Measurements from ENCODE around the gene ECHS1. TPM values are rescaled to one million over a fixed set of nuclear protein-coding genes. Genes with fewer than 3 reads are reported as not detected.
"Not testable (repeated sequence)": the region's sequence is repeated elsewhere in the genome, so short reads cannot be mapped to it uniquely, and the experiment has no call there.

ECHS1 gene
- total RNA-seq, 2 experiments from 2014 or later = 50.7 to 51.4 TPM

- ChIA-PET CTCF (no interaction called here), POLR2A (no interaction called here)
- Mint-ChIP-seq H3K4me1 (ENCODE audit: low read depth) (peaks cover 13% of the 10 kb centered on the region), H3K27me3 (peaks cover 30% of the 10 kb centered on the region), H3K27ac (no peak overlapping the region), H3K4me3 (peak overlapping the region; percentile 5), H3K36me3 (ENCODE audit: low read depth) (no peaks in the 10 kb centered on the region), H3K9me3 (no peaks in the 10 kb centered on the region)
- ATAC-seq = no peak
- no peak for DNase-seq
- intact Hi-C loops (cut with micrococcal nuclease) = loop anchor here (5.0 kb wide), 1 partner anchor 66 kb away; the partner anchor contains the start of gene MTG1
- TF ChIP-seq, protein P1, sequence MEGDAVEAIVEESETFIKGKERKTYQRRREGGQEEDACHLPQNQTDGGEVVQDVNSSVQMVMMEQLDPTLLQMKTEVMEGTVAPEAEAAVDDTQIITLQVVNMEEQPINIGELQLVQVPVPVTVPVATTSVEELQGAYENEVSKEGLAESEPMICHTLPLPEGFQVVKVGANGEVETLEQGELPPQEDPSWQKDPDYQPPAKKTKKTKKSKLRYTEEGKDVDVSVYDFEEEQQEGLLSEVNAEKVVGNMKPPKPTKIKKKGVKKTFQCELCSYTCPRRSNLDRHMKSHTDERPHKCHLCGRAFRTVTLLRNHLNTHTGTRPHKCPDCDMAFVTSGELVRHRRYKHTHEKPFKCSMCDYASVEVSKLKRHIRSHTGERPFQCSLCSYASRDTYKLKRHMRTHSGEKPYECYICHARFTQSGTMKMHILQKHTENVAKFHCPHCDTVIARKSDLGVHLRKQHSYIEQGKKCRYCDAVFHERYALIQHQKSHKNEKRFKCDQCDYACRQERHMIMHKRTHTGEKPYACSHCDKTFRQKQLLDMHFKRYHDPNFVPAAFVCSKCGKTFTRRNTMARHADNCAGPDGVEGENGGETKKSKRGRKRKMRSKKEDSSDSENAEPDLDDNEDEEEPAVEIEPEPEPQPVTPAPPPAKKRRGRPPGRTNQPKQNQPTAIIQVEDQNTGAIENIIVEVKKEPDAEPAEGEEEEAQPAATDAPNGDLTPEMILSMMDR (IDR thresholded peaks at IDR 0.05) = no peak
Observed at GRCh38 chr10:133326223-133326551, 47.0 kb downstream of the ECHS1 start.

GRCh38 chr10:133325440-133326222, 47.5 kb downstream of the ECHS1 start:
- no peak overlapping the region for H3K27ac Mint-ChIP-seq
- POLR2A ChIA-PET = interaction anchor here (0.7 to 1.6 kb wide), 2 partner anchors 15 to 124 kb away, joined by 3 to 5 read pairs; no protein-coding TSS in a partner anchor
- intact Hi-C loops (cut with micrococcal nuclease) = loop anchor here (5.0 kb wide), 1 partner anchor 67 kb away; the partner anchor contains the start of gene MTG1
- peaks cover 13% of the 10 kb centered on the region for H3K4me1 Mint-ChIP-seq (ENCODE audit: low read depth)
- CTCF ChIA-PET = interaction anchor here (1.8 kb wide), 1 partner anchor 17 kb away, joined by 6 read pairs; no protein-coding TSS in a partner anchor
- peak overlapping the region; percentile 43 for H3K4me3 Mint-ChIP-seq
- peaks cover 30% of the 10 kb centered on the region for H3K27me3 Mint-ChIP-seq
- H3K9me3 Mint-ChIP-seq = no peaks in the 10 kb centered on the region
- TF ChIP-seq, protein P1 (IDR thresholded peaks at IDR 0.05) = no peak
- ATAC-seq (no peak), DNase-seq (no peak)
- H3K36me3 Mint-ChIP-seq (ENCODE audit: low read depth) = no peaks in the 10 kb centered on the region

DNA sequence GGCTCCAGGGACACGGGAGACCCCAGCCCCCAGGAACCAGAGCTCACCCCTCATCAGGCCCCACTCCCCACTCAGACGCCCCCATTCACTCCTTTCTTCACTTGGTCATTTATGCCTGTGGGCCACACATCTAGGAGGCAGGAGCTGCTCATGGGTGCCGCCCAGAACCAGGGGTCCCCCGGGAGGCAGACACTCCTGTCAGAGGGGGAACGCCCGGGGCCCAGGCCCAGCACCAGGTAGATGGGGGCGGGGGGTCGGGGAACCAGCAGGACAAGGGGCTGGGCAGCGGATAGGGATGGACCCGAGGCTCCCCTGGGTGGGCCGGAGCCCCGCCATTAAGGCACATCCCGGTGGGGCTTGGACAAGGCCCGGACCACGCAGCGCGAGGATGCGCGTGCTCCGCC, 48.3 kb downstream of the ECHS1 start:
- DNase-seq = no peak
- Mint-ChIP-seq H3K4me1 (ENCODE audit: low read depth) (peaks cover 12% of the 10 kb centered on the region), H3K27ac (no peak overlapping the region), H3K4me3 (peak overlapping the region; percentile 43), H3K9me3 (no peaks in the 10 kb centered on the region), H3K36me3 (ENCODE audit: low read depth) (no peaks in the 10 kb centered on the region), H3K27me3 (peaks cover 35% of the 10 kb centered on the region)
- TF ChIP-seq, protein P1 (IDR thresholded peaks at IDR 0.05) = no peak
- intact Hi-C loops (cut with micrococcal nuclease) = loop anchor here (5.0 kb wide), 1 partner anchor 67 kb away; the partner anchor contains the start of gene MTG1
- ATAC-seq = no peak
- ChIA-PET POLR2A (interaction anchor here (0.7 to 1.6 kb wide), 3 partner anchors 11 to 123 kb away, joined by 3 to 5 read pairs (median 4); no protein-coding TSS in a partner anchor), CTCF (interaction anchor here (0.8 to 1.8 kb wide), 3 partner anchors 11 to 284 kb away, joined by 4 to 8 read pairs (median 6); no protein-coding TSS in a partner anchor)

GRCh38 chr10:133324198-133324792, 48.9 kb downstream of the ECHS1 start:
- Mint-ChIP-seq H3K27me3 (peaks cover 35% of the 10 kb centered on the region), H3K36me3 (ENCODE audit: low read depth) (no peaks in the 10 kb centered on the region), H3K9me3 (no peaks in the 10 kb centered on the region), H3K4me1 (ENCODE audit: low read depth) (peaks cover 10% of the 10 kb centered on the region), H3K27ac (no peak overlapping the region), H3K4me3 (no peak overlapping the region)
- ChIA-PET CTCF (interaction anchor here (0.8 to 1.8 kb wide), 5 partner anchors 10 to 285 kb away, joined by 3 to 8 read pairs (median 4); no protein-coding TSS in a partner anchor), POLR2A (interaction anchor here (0.9 to 1.6 kb wide), 3 partner anchors 8 to 14 kb away, joined by 4 to 5 read pairs (median 4); no protein-coding TSS in a partner anchor)
- intact Hi-C loops (cut with micrococcal nuclease) = no loop called here
- ATAC-seq (peak; percentile 93), DNase-seq (peak; percentile 84)
- TF ChIP-seq, protein P1 (IDR thresholded peaks at IDR 0.05) = no peak

- Mint-ChIP-seq H3K27me3 (peaks cover 26% of the 10 kb centered on the region), H3K4me1 (ENCODE audit: low read depth) (peaks cover 15% of the 10 kb centered on the region)
- H3K36me3 Mint-ChIP-seq (ENCODE audit: low read depth); H3K27ac Mint-ChIP-seq; H3K4me3 Mint-ChIP-seq; intact Hi-C loops (cut with micrococcal nuclease); H3K9me3 Mint-ChIP-seq; ATAC-seq; DNase-seq; POLR2A ChIA-PET: not testable (repeated sequence)
- CTCF ChIA-PET = interaction anchor here (1.3 to 4.3 kb wide), 2 partner anchors 7 to 179 kb away, joined by 3 to 26 read pairs; no protein-coding TSS in a partner anchor
Observed at GRCh38 chr10:133322064-133322709, 51.0 kb downstream of the ECHS1 start.

- DNase-seq; intact Hi-C loops (cut with micrococcal nuclease); ATAC-seq; H3K9me3 Mint-ChIP-seq; H3K27ac Mint-ChIP-seq; H3K36me3 Mint-ChIP-seq (ENCODE audit: low read depth); H3K4me3 Mint-ChIP-seq: not testable (repeated sequence)
- Mint-ChIP-seq H3K27me3 (peaks cover 15% of the 10 kb centered on the region), H3K4me1 (ENCODE audit: low read depth) (peaks cover 11% of the 10 kb centered on the region)
- POLR2A ChIA-PET = interaction anchor here (0.8 kb wide), 1 partner anchor 74 kb away, joined by 4 read pairs; no protein-coding TSS in a partner anchor
- CTCF ChIA-PET = interaction anchor here (1.1 to 4.3 kb wide), 3 partner anchors 8 to 196 kb away, joined by 3 to 26 read pairs (median 3); no protein-coding TSS in a partner anchor
Observed at GRCh38 chr10:133320852-133321422, 52.2 kb downstream of the ECHS1 start.

All from activated CD8-positive, alpha-beta T cell treated with anti-CD3 and anti-CD28 coated beads for 36 hours (primary cell).